GM18517 (cell line): Measurements from ENCODE around the gene FGFR1OP2.

Experiments
- ATAC-seq: cut with Tn5 transposase; IDR thresholded peaks from one replicate; pipeline ENCODE4 v1.9.1; 2021; ENCODE audit warnings: mild to moderate bottlenecking, moderate library complexity; ENCODE audit not compliant: unreplicated experiment

The FGFR1OP2 gene

DNA sequence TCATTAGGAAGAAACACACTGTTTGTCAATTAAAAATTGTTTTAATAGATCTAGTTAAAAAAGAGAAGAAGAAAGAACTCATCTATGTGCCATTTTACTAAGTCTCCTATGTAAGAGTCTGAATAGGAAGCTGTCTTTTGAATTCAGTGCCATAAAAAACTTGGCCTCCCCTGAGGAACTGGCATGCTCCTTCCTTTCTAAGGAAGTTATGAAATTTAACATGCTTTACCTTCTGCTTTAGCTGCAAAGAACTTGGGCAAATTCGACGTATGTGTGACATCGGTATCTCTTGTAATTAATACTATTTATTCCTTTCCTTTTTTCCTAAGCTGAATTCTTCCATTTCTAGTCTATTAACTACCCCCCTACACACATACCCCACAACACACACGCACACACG lies 63.4 kb downstream of the FGFR1OP2 start:
- ATAC-seq, result no peak

DNA sequence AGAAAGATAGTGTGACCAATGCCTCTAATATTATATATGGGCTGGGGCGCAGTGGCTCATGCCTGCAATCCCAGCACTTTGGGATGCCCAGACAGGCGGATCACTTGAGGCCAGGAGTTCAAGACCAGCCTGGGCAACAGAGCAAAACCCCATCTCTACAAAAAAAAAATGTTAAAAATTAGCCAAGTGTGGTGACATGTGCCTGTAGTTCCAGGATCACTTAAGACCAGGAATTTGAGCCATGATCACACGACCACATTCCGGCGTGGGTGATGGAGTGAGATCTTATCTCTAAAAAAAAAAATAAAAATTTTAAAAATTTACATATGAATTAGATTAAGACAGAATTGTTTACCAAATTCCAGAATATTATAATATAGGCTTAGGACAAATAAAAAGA lies 63.9 kb downstream of the FGFR1OP2 start:
- ATAC-seq, result no peak

DNA sequence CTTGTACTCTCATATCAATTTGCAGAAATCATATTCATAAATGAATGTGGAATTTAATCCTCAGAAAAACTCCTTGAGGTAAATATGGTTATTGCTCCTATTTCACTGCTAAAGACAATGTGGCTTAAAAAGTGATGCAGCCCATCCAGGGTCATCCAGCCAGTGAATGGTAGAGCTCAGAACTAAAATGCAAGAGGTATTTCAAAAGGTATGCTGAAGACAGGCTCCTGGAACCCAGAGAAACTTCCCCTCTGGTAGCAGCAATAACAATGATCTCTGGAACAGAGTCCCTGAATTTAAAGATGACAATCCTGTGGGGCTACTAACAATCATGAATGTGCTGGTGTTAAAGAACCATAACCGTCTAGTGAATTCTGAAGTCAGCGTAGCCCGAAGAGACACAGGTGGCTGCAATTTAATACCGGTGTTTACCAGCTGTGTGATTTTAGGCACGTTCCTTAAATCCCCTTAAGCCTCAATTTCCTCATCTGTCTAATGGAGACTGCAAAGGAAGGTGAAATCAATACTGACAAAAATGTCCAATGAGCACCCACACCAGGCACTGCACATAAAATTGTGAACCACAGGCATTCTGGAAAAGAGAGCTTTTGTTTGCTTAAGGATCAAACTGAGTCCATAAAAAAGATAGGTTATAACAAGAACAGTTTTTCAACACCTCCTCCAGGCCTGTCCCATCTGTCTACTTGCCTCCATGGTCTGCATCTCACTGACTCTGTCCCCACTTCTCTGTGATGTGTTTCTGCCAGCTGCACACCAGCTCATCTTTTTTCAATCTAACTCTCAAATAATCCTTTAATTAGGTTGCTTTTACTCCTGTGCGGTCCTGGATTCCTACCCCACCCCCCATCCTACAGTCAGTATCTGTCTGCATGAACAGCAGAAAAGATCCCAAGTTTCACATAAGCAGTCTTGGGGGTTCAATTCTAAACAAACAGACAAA lies 65.4 kb downstream of the FGFR1OP2 start:
- ATAC-seq, result no peak

DNA sequence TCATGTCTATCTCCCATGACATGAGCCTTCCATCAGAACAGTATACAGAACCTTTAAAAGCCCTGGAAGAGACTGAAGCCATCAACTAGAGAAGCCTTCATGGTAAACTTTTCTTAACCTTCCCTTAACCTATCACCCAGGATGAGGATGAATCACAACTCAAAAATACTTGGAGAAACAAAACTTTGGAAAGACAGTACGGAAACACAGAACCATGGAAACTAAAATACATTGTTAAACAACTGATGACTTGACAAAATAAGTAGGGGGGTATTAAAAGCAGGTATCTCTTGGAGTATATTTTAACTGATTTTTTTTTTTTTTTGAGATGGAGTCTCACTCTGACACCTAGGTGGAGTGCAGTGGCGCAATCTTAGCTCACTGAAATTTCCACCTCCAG lies 67.2 kb downstream of the FGFR1OP2 start:
- no peak for ATAC-seq

DNA sequence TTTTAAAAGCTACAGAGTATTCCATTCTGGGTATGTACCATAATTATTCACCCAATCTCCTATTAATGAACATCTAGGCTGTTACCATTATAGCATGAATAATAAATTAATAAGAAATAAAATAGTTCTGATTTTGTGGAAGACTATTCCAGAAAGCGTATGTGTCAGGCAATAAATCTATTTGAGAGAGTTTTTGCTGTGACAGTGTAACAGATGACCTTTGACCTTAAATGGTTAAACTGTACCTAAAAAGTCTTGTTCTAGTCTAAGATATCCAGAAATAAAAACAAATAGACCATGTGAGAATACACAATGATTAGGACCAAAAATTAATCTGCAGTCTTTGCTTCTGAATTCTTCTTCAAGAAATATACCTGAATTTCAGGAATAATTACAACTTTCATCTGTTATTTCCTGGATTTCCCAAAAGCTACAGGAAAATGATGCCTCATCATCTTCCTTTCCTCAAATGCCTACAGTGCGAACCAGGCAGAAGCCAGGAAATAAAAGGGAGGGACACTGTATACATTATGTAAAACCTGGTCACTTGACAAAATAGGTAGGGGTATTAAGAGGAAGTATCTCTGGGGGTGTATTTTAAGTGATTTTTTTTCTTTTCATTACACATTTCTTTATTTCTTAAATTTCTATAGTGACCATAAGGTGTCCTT lies 68.7 kb downstream of the FGFR1OP2 start:
- no peak for ATAC-seq

DNA sequence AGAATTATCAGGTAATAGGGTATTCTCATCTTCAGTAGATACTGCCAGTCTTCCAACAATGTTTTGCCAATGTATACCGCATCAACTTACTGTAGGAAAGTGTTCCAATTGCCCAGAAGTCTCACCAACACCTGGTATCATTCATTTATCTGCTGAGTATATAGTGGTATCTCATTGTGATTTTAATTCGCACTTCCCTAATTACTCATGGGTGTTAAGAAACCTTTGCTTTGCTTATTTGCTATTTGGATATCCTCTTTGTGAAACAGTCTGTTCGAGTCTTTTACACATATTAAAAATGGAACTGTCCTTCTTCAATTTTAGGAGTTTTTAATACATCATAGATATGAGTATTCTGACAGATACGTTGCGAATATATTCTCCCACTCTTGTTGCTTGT lies 69.8 kb downstream of the FGFR1OP2 start:
- ATAC-seq, result no peak

DNA sequence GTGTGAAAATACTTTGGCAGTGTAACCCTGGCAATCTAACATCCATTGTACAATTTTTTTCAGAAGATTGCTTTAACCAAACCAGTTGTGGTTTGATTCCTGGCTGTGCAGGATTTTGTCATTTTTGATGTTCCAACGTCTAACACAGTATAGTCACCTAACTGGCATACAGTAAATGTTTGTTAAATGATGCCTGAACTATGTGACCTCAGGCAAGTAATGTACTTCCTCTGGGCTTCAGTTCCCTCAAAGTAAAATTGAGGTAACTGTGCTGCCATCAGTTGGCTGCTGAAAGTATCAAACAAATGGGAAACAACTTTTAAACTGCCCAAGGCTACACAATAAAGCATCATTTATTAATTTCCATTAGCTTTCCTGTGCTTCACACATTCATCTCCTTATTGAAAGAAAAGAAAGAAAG lies 71.6 kb downstream of the FGFR1OP2 start:
- ATAC-seq, result no peak

DNA sequence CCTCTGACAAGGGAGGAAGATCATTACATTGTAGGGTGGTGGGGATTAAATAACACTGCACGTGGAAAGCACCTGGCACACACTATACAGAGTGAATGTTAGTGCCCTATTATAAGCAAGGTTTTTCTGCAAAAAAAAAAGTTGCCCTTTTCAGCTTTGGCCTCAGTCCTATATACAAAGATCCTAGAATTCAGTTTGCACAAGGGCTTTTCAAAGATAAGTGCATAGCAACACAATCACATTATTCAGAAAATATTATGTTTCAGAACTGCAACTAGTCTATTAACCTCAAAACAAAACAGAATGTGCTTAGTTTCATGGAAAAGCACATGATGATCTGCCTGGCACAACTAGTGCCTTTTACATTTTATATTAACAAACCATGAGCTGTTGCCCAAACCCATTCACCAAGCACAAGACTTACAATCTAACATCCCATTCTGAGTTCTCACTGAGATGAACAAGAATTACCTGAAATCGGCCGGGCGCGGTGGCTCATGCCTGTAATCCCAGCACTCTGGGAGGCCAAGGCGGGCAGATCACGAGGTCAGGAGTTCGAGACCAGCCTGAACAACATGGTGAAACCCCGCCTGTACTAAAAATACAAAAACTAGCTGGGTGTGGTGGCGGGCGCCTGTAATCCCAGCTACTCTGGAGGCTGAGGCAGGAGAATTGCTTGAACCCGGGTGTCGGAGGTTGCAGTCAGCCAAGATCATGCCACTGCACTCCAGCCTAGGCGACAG lies 74.1 kb downstream of the FGFR1OP2 start:
- no peak for ATAC-seq

DNA sequence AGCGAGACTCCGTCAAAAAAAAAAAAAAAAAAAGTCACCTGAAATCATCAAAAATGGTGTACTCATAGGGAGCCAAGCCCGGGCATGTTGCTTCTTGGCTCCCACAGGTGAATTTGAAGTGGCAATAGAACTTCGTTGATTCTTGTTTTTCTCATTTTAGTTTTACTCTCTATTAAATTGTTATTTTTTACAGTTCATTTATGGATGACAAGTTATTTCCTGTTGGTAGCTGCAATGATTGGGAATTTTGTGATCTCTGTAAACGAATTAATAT lies 74.6 kb downstream of the FGFR1OP2 start:
- ATAC-seq, result no peak

DNA sequence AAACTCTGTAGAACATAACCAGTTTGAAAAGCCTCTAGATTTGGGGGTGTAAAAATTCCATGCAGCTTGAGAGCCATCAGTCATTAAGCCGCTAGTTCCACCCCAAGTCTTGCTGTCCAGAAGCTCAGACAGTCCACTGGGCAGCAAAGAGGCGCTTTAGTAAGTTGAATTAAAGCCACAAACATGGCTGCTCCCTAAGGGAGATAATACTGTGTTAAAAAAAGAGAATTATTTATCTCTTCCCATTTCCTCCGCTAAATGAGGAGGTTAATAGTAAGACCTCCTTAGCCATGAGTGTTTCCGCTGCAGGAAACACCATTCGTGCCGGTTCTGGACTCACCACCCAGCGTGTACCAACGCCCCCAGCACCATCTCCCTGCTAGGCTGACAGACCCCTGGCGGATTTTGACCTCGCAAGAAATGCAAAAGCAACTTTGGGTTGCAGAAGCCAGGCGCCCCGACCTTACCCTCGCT lies 75.4 kb downstream of the FGFR1OP2 start:
- ATAC-seq, result peak; percentile 24

DNA sequence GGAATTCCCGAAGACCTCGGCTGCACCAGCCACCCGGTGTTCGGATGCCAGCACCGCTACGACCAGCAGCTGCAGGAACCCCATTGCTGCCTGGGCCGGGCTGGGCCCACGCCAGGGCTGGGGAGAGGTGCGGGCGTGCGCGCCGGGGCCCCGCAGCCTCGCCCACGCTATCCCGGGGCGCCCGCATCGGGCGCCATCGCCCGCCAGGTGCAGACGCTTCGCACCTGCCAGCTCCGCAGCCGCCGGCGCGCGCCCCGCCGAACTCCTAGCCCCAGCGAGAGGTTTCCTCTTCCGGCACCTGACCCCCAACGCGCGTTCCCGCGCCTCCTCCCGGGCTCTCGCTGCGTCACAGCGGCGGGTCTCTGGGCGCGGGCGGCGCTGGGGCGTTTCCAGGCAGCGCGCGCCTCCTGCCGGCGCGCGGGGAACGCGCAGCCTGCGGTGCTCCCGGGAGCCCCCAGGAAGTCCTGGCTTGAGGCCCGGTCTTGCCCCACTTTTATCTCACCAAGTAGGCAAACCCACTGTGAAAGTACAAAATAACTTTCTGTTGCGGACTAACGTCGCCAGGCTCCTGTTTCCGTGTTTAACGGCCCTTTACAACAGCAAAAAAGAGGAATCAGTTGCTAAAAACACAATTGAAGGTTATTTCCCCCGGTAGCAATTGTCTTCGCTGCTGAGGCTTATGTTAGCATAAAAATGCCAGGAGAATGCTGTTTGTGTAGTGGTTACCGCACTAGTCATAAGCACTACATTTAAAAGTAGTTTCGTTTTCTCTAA lies 76.0 kb downstream of the FGFR1OP2 start, which contains the start of gene TM7SF3:
TSS of gene TM7SF3 (minus strand) at position 300 of the 774 bp plus-strand sequence. CDS start at position 84, 216 bp downstream.
- ATAC-seq, result peak; percentile 82

DNA sequence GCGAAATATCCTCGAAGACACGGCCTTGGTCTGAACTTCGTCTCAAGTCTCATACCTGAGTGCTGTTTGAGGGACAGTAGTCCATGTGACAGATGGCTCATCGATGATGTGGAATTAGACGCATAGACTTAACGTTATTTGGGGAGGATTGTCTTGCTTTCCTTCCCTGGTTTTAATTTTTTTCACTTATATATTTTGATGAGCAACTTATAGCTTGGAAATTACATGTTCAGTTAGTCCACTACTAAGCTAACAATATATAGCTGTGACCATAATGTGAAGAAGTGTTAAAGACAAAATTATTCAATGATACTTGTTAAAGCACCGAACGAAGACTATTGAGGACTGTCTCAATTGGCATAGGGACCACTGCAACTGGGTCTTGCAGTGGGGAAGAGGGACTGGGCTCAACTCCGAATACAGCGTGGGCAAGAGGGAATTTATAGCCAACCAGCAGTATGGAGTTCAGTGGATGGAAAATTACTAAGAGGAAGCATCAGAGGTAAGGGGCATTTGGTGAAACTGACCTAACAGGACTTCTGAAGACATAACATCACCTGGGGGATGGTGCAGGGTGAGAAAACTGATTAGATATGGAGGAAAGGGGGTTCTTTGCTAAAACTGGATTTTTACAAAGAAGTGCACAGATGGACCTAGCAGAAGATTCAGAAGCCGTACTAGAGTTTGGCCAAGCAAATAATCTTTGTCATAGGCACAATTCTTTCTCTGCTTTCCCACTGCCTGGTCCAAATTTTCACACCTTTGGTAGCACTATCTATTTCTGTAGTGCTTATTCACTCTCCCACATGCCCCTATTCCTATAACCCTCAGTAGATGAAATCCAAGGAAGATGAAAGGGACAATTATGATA lies 76.8 kb downstream of the FGFR1OP2 start:
- ATAC-seq, result peak; percentile 0

DNA sequence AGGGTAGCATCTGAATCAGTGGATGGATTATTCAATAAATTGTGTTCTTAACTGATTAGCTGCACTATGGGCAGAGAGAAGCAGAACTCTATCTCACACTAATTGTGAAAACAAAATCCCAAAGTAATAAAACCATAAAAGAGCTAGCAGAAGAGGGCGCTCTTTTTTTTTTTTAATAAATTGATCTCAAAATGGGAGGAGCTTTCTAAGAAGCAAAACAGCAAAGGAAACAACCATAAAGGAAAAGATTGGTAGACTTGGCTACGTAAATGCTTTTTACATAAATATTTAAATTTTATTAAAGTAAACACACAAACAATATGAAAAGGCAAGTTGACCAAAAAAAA lies 77.4 kb downstream of the FGFR1OP2 start:
- no peak for ATAC-seq
